ENCODE measurements around the gene C11orf21. TPM values are rescaled to one million over a fixed set of nuclear protein-coding genes. Genes with fewer than 3 reads are reported as not detected.

C11orf21 gene
- total RNA-seq = under 1 TPM; 0.11 to 0.52 TPM

GRCh38 chr11:2301631-2302305 is at the start of gene C11orf21, which contains the start of gene TSPAN32:
C11orf21 (minus strand) TSS chr11:2301918; CDS start chr11:2301808, 110 bp downstream.
TSPAN32 (plus strand) TSS chr11:2302013; CDS start chr11:2302150, 137 bp downstream.
- no peaks in the 10 kb centered on the region for H3K9me3 ChIP-seq
- H3K9ac ChIP-seq (ENCODE audit: low read depth in 2 of 2, low read length in 2 of 2) = peak within 1 kb of the TSS; percentile 32 to 50
- peak; percentile 25 for DNase-seq
- intact Hi-C loops (cut with DNase I) = no loop called here
- H3K27me3 ChIP-seq = no peaks in the 10 kb centered on the region
- TF ChIP-seq CTCF (IDR thresholded peaks at IDR 0.05) = no peak
- H3K4me1 ChIP-seq = peaks cover 3% of the 10 kb centered on the region
- peak within 1 kb of the TSS; percentile 13 for H3K4me3 ChIP-seq
- no peaks in the 10 kb centered on the region for H3K36me3 ChIP-seq
- no peak within 1 kb of the TSS for H3K27ac ChIP-seq

GRCh38 chr11:2348986-2349385 is 47.3 kb upstream of the C11orf21 start:
- no peaks in the 10 kb centered on the region for H3K4me1 ChIP-seq
- intact Hi-C loops (cut with DNase I) = no loop called here

GRCh38 chr11:2347308-2347830 is 45.7 kb upstream of the C11orf21 start:
- Histone ChIP-seq H3K9me3 (no peaks in the 10 kb centered on the region), H3K27me3 (no peaks in the 10 kb centered on the region), H3K9ac (ENCODE audit: low read depth in 2 of 2, low read length in 2 of 2) (no peak overlapping the region), H3K4me3 (no peak overlapping the region), H3K36me3 (no peaks in the 10 kb centered on the region), H3K4me1 (no peaks in the 10 kb centered on the region), H3K27ac (no peak overlapping the region)
- DNase-seq = no peak
- no peak for TF ChIP-seq CTCF (IDR thresholded peaks at IDR 0.05)
- intact Hi-C loops (cut with DNase I) = no loop called here

More at GRCh38 chr11:2348986-2349385, 47.3 kb upstream of the C11orf21 start:
- no peaks in the 10 kb centered on the region for H3K9me3 ChIP-seq
- no peak for DNase-seq
- no peak overlapping the region for H3K9ac ChIP-seq (ENCODE audit: low read depth in 2 of 2, low read length in 2 of 2)
- H3K4me3 ChIP-seq = no peak overlapping the region
- no peaks in the 10 kb centered on the region for H3K27me3 ChIP-seq
- TF ChIP-seq CTCF (IDR thresholded peaks at IDR 0.05) = no peak
- H3K27ac ChIP-seq = no peak overlapping the region
- no peaks in the 10 kb centered on the region for H3K36me3 ChIP-seq

GRCh38 chr11:2346586-2347307 is 45.0 kb upstream of the C11orf21 start:
- H3K4me1 ChIP-seq = no peaks in the 10 kb centered on the region
- intact Hi-C loops (cut with DNase I) = no loop called here
- H3K27me3 ChIP-seq = no peaks in the 10 kb centered on the region
- no peak for DNase-seq
- H3K9me3 ChIP-seq = no peaks in the 10 kb centered on the region
- no peak overlapping the region for H3K9ac ChIP-seq (ENCODE audit: low read depth in 2 of 2, low read length in 2 of 2)
- no peak overlapping the region for H3K4me3 ChIP-seq
- no peak for TF ChIP-seq CTCF (IDR thresholded peaks at IDR 0.05)
- H3K36me3 ChIP-seq = no peaks in the 10 kb centered on the region
- no peak overlapping the region for H3K27ac ChIP-seq

- Histone ChIP-seq H3K9ac (ENCODE audit: low read depth in 2 of 2, low read length in 2 of 2) (no peak overlapping the region), H3K9me3 (no peaks in the 10 kb centered on the region), H3K36me3 (no peaks in the 10 kb centered on the region), H3K4me1 (no peaks in the 10 kb centered on the region), H3K4me3 (no peak overlapping the region), H3K27ac (no peak overlapping the region), H3K27me3 (no peaks in the 10 kb centered on the region)
- no peak for DNase-seq
- intact Hi-C loops (cut with DNase I) = no loop called here
- no peak for TF ChIP-seq CTCF (IDR thresholded peaks at IDR 0.05)
These were observed 44.3 kb upstream of the C11orf21 start for GRCh38 chr11:2346014-2346413.

Measured in colonic mucosa (tissue), 4 donors.